Astrocyte (in vitro differentiated cells and primary cell): ENCODE measurements around the gene KCNJ16. TPM values are rescaled to one million over a fixed set of nuclear protein-coding genes. Genes with fewer than 3 reads are reported as not detected.

Source experiments
- DNase-seq: peaks from one replicate; pipeline ENCODE4 v3.0.0-alpha.2; 2010; ENCODE audit warnings: low read depth
- FAIRE-seq: peaks from 2 replicates; lab custom pipeline; 2011; peaks lifted over from hg19 to GRCh38; lab: Jason Lieb, UNC
- H2AFZ ChIP-seq: 2 replicates; pipeline ENCODE4 v1.6.0; 2012; ENCODE audit warnings: low read depth, low read length, inconsistent platforms
- H3K27ac ChIP-seq: 2 replicates; pipeline ENCODE4 v1.5.1; 2011; ENCODE audit warnings: low read depth, low read length, inconsistent platforms
- H3K27me3 ChIP-seq: 2 replicates; pipeline ENCODE4 v1.6.0; 2011; ENCODE audit warnings: low read length, inconsistent platforms; ENCODE audit not compliant: insufficient read depth
- H3K36me3 ChIP-seq: 2 replicates; pipeline ENCODE4 v1.5.1; 2011; ENCODE audit warnings: low read length, inconsistent platforms; ENCODE audit not compliant: insufficient read depth
- H3K4me1 ChIP-seq: 2 replicates; pipeline ENCODE4 v1.5.1; 2011; ENCODE audit warnings: low read length, inconsistent platforms; ENCODE audit not compliant: insufficient read depth
- H3K4me2 ChIP-seq: 2 replicates; pipeline ENCODE4 v1.6.0; 2012; ENCODE audit warnings: low read length, inconsistent platforms
- H3K4me3 ChIP-seq: 2 replicates; pipeline ENCODE4 v1.5.1; 2011; ENCODE audit warnings: low read depth, mild to moderate bottlenecking, low read length, inconsistent platforms; ENCODE audit not compliant: insufficient read depth
- H3K79me2 ChIP-seq: 2 replicates; pipeline ENCODE4 v1.6.0; 2012; ENCODE audit warnings: mild to moderate bottlenecking, low read length, inconsistent platforms; ENCODE audit not compliant: insufficient read depth
- H3K9ac ChIP-seq: 2 replicates; pipeline ENCODE4 v1.6.0; 2012; ENCODE audit warnings: mild to moderate bottlenecking, low read length, inconsistent platforms
- H3K9me3 ChIP-seq: 2 replicates; pipeline ENCODE4 v1.5.1; 2012; ENCODE audit warnings: low read depth, mild to moderate bottlenecking, low read length, inconsistent platforms; ENCODE audit not compliant: insufficient read depth
- H4K20me1 ChIP-seq: 2 replicates; pipeline ENCODE4 v1.6.0; 2012; ENCODE audit warnings: low read length, inconsistent platforms; ENCODE audit not compliant: insufficient read depth
- H3K27ac Mint-ChIP-seq: one replicate; pipeline ENCODE4 v1.8.0; 2021; ENCODE audit warnings: mild to moderate bottlenecking, mixed read lengths; ENCODE audit not compliant: unreplicated experiment
- H3K27me3 Mint-ChIP-seq: one replicate; pipeline ENCODE4 v1.8.0; 2021; ENCODE audit warnings: low read depth, mixed read lengths; ENCODE audit not compliant: unreplicated experiment
- H3K36me3 Mint-ChIP-seq: one replicate; pipeline ENCODE4 v1.8.0; 2021; ENCODE audit warnings: low read depth, mixed read lengths; ENCODE audit not compliant: unreplicated experiment
- H3K4me1 Mint-ChIP-seq: one replicate; pipeline ENCODE4 v1.8.0; 2021; ENCODE audit warnings: low read depth, mixed read lengths; ENCODE audit not compliant: unreplicated experiment
- H3K4me3 Mint-ChIP-seq: one replicate; pipeline ENCODE4 v1.8.0; 2021; ENCODE audit warnings: mild to moderate bottlenecking, moderate library complexity, mixed read lengths; ENCODE audit not compliant: unreplicated experiment
- H3K9me3 Mint-ChIP-seq: one replicate; pipeline ENCODE4 v1.8.0; 2021; ENCODE audit warnings: mild to moderate bottlenecking, mixed read lengths; ENCODE audit not compliant: unreplicated experiment
- CTCF ChIP-seq: IDR thresholded peaks from 2 replicates; pipeline ENCODE4 v1.5.1; 2011; ENCODE audit warnings: low read depth, mild to moderate bottlenecking, inconsistent platforms, low read length, moderate library complexity; ENCODE audit not compliant: insufficient read depth
- EZH2 ChIP-seq: IDR thresholded peaks from 2 replicates; pipeline ENCODE4 v1.6.1; 2012; ENCODE audit warnings: mild to moderate bottlenecking, low read length, inconsistent platforms; ENCODE audit not compliant: insufficient read depth
- total RNA-seq: library from RNA; stranded (reverse); gene quantifications from 2 replicates; pipeline ENCODE4 v1.2.1, GENCODE V29; 2021

Gene KCNJ16
- total RNA-seq, 1 donor from 2014 or later, result 0.73 TPM

- Histone ChIP-seq H2AFZ (no peak overlapping the region), H3K27me3 (no peaks in the 10 kb centered on the region), H3K9me3 (no peaks in the 10 kb centered on the region), H3K79me2 (no peaks in the 10 kb centered on the region), H3K27ac (no peak overlapping the region), H3K36me3 (no peaks in the 10 kb centered on the region), H3K4me2 (no peak overlapping the region), H3K4me3 (no peak overlapping the region), H4K20me1 (no peaks in the 10 kb centered on the region), H3K9ac (no peak overlapping the region), H3K4me1 (peaks cover 4% of the 10 kb centered on the region)
- Mint-ChIP-seq H3K9me3 (no peaks in the 10 kb centered on the region), H3K4me3 (no peak overlapping the region), H3K36me3 (no peaks in the 10 kb centered on the region), H3K27ac (no peak overlapping the region), H3K4me1 (no peaks in the 10 kb centered on the region), H3K27me3 (peaks cover 3% of the 10 kb centered on the region)
- FAIRE-seq (no peak), DNase-seq (no peak)
- TF ChIP-seq CTCF, result no peak
Observed at GRCh38 chr17:70159980-70160379, 85.0 kb downstream of the KCNJ16 start.

- Mint-ChIP-seq H3K4me1 (no peaks in the 10 kb centered on the region), H3K4me3 (no peak overlapping the region), H3K9me3 (no peaks in the 10 kb centered on the region), H3K36me3 (no peaks in the 10 kb centered on the region), H3K27me3 (peaks cover 3% of the 10 kb centered on the region), H3K27ac (no peak overlapping the region)
- DNase-seq (no peak), FAIRE-seq (no peak)
- Histone ChIP-seq H3K79me2 (no peaks in the 10 kb centered on the region), H3K27ac (no peak overlapping the region), H3K27me3 (no peaks in the 10 kb centered on the region), H3K9me3 (no peaks in the 10 kb centered on the region), H4K20me1 (no peaks in the 10 kb centered on the region), H3K4me1 (peaks cover 4% of the 10 kb centered on the region), H3K36me3 (no peaks in the 10 kb centered on the region), H3K9ac (no peak overlapping the region), H3K4me3 (no peak overlapping the region), H2AFZ (no peak overlapping the region), H3K4me2 (no peak overlapping the region)
- no peak for TF ChIP-seq CTCF
Observed at GRCh38 chr17:70161519-70161918, 86.5 kb downstream of the KCNJ16 start.

- Mint-ChIP-seq H3K36me3 (no peaks in the 10 kb centered on the region), H3K27me3 (no peaks in the 10 kb centered on the region), H3K9me3 (no peaks in the 10 kb centered on the region), H3K27ac (no peak overlapping the region), H3K4me3 (no peak overlapping the region), H3K4me1 (peaks cover 2% of the 10 kb centered on the region)
- Histone ChIP-seq H3K4me3 (no peak overlapping the region), H3K9me3 (no peaks in the 10 kb centered on the region), H3K9ac (no peak overlapping the region), H3K36me3 (no peaks in the 10 kb centered on the region), H3K4me1 (peaks cover 2% of the 10 kb centered on the region), H3K27ac (no peak overlapping the region), H3K4me2 (no peak overlapping the region), H2AFZ (no peak overlapping the region), H3K79me2 (peaks cover 10% of the 10 kb centered on the region), H4K20me1 (no peaks in the 10 kb centered on the region), H3K27me3 (no peaks in the 10 kb centered on the region)
- DNase-seq, result no peak
- no peak for TF ChIP-seq CTCF
- TF ChIP-seq EZH2, result no peak
- no peak for FAIRE-seq
Observed at GRCh38 chr17:70165383-70165782, 90.4 kb downstream of the KCNJ16 start.
